ENCODE results near the gene ZNF575. TPM values are rescaled to one million over a fixed set of nuclear protein-coding genes. Genes with fewer than 3 reads are reported as not detected.
A peak's percentile ranks its signal among the peaks of the same experiment; 100 is the strongest.

The ZNF575 gene
- 0.27 and 0.61 TPM in 2 replicates for total RNA-seq (2013; cell fraction: nucleolus; rRNA removed)
- total RNA-seq (2014; rRNA removed) (0.44 and 0.96 TPM in 2 replicates), total RNA-seq (2014; rRNA removed; fragmentation: Illumina TruSeq; extraction: Trizol) (0.23 and 0.36 TPM in 2 replicates), total RNA-seq (2021) (1.2 and 2.2 TPM in 2 replicates), polyA plus RNA-seq (2011; rRNA removed) (0.10 and 0.18 TPM in 2 replicates), polyA plus RNA-seq (2014; fragmentation: Illumina TruSeq; extraction: Trizol) (0.10 and 0.54 TPM in 2 replicates), polyA plus RNA-seq (2014; fragmentation: Nextera tagmentation; extraction: Ambion mirVana) (under 1 TPM; 0.23 to 0.35 TPM), polyA plus RNA-seq (2014; rRNA removed) (1.3 and 1.4 TPM in 2 replicates), polyA plus RNA-seq (2016; fragmentation: Nextera tagmentation; extraction: Ambion mirVana) (1 to 10 TPM; 1.6 to 2.8 TPM), polyA minus RNA-seq (2011; rRNA and poly(A)+ RNA removed) (0.22 and 0.57 TPM in 2 replicates), Bru-seq, nascent RNA (percentile 35 among the genes with signal in this experiment), BruChase-seq, experiment 1, labeled RNA remaining after a 6-hour chase (percentile 29 among the genes with signal in this experiment), BruChase-seq, experiment 2, labeled RNA remaining after a 2-hour chase (percentile 24 among the genes with signal in this experiment)
- 0.28 TPM for polyA plus RNA-seq (2011; ENCODE audit: low read depth)
- polyA plus RNA-seq (2011; cell fraction: cytosol; rRNA removed) = 0.37 and 0.45 TPM in 2 replicates
- 1.3 and 1.4 TPM in 2 replicates for polyA plus RNA-seq (2011; cell fraction: nucleus; rRNA removed)
- polyA plus RNA-seq (2012) = 2.1 and 2.8 TPM in 2 replicates
- 0.94 and 1.7 TPM in 2 replicates for polyA minus RNA-seq (2011; cell fraction: cytosol; rRNA and poly(A)+ RNA removed)
- polyA minus RNA-seq (2011; cell fraction: nucleus; rRNA and poly(A)+ RNA removed) = 1.2 and 1.9 TPM in 2 replicates
- long read RNA-seq, experiment 1 = 0 reads
- long read RNA-seq, experiment 2 = 0 reads

DNA sequence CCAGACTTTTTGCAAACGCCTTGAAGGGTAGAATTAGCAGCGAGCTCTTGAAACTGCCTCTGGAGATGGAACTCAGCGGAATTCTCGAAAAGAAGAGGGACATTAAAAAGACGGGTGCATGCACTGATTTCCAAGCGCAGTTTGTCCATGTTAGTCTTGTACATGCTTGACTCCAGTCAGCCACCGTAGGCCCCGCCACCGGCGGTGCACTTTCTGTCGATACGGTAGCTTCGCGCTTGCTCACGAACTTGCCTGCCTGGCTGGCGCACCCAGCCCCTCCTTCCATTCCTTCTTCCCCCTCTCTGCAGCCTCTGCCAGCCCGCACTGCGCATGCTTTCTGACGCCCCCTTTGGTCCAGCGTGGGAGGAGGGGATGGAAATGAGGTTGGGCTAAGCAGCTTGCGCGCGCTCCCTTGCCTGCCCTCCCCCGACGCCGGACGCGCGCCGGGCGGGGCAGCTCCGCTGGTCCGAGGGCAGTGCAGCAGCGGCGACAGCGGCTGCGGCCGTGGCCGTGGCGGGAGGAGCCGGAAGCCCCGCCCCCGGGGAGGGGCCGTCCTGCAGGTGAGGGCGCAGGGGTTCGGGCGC lies at the start of gene ZNF575:
Gene ZNF575 (plus strand): TSS at position 227 of the 584 bp plus-strand sequence. CDS start 1,235 bp downstream, outside the sequence.
- FAIRE-seq = peak; percentile 94
- no peak for TF ChIP-seq NR2C2 (IDR thresholded peaks at IDR 0.05; ENCODE audit: borderline replicate concordance, control insufficient read depth, insufficient read length, low read depth)
- no peak for TF ChIP-seq FOS (IDR thresholded peaks at IDR 0.05; ENCODE audit: borderline replicate concordance, extremely low read depth, insufficient read length)
- TF ChIP-seq MYC (IDR thresholded peaks at IDR 0.05; ENCODE audit: insufficient read depth, insufficient read length, insufficient replicate concordance, low read length, severe bottlenecking) = no peak
- TF ChIP-seq BCL11A (IDR thresholded peaks at IDR 0.05; ENCODE audit: low read depth, low read length) = no peak
- peak; percentile 76; the same call in 1 of the 2 replicates for TF ChIP-seq ZNF207 (IDR thresholded peaks at IDR 0.05; ENCODE audit: borderline replicate concordance)
- TF ChIP-seq SP1 (IDR thresholded peaks at IDR 0.05; ENCODE audit: low read depth, low read length) = no peak
- TF ChIP-seq PML (IDR thresholded peaks at IDR 0.05; ENCODE audit: low read length) = peak; percentile 79; the same call in 1 of the 2 replicates
- TF ChIP-seq POLR2A (IDR thresholded peaks at IDR 0.05; ENCODE audit: low read depth, low read length) = peak; percentile 68
- TF ChIP-seq, protein P1, sequence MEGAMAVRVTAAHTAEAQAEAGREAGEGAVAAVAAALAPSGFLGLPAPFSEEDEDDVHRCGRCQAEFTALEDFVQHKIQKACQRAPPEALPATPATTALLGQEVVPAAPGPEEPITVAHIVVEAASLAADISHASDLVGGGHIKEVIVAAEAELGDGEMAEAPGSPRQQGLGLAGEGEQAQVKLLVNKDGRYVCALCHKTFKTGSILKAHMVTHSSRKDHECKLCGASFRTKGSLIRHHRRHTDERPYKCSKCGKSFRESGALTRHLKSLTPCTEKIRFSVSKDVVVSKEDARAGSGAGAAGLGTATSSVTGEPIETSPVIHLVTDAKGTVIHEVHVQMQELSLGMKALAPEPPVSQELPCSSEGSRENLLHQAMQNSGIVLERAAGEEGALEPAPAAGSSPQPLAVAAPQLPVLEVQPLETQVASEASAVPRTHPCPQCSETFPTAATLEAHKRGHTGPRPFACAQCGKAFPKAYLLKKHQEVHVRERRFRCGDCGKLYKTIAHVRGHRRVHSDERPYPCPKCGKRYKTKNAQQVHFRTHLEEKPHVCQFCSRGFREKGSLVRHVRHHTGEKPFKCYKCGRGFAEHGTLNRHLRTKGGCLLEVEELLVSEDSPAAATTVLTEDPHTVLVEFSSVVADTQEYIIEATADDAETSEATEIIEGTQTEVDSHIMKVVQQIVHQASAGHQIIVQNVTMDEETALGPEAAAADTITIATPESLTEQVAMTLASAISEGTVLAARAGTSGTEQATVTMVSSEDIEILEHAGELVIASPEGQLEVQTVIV (IDR thresholded peaks at IDR 0.05; ENCODE audit: borderline replicate concordance, partially characterized antibody) = no peak
- TF ChIP-seq NR2C1 (IDR thresholded peaks at IDR 0.05) = peak; percentile 2; the same call in 1 of the 2 replicates
- TF ChIP-seq POU2F2 (IDR thresholded peaks at IDR 0.05; ENCODE audit: borderline replicate concordance, low read depth, low read length) = peak; percentile 29; the same call in 1 of the 3 replicates
- peak; percentile 30 to 49; a peak in 1 of 4 replicates for TF ChIP-seq BHLHE40 (IDR thresholded peaks at IDR 0.05; ENCODE audit: borderline replicate concordance in 1 of 2, low read depth in 2 of 2, low read length in 1 of 2)
- peak; percentile 65; the same call in 1 of the 2 replicates for TF ChIP-seq CREM (IDR thresholded peaks at IDR 0.05; ENCODE audit: low read depth)
- TF ChIP-seq, protein P2, sequence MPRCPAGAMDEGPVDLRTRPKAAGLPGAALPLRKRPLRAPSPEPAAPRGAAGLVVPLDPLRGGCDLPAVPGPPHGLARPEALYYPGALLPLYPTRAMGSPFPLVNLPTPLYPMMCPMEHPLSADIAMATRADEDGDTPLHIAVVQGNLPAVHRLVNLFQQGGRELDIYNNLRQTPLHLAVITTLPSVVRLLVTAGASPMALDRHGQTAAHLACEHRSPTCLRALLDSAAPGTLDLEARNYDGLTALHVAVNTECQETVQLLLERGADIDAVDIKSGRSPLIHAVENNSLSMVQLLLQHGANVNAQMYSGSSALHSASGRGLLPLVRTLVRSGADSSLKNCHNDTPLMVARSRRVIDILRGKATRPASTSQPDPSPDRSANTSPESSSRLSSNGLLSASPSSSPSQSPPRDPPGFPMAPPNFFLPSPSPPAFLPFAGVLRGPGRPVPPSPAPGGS (IDR thresholded peaks at IDR 0.05; ENCODE audit: borderline replicate concordance, insufficient read depth, low read depth, low read length, poor library complexity, severe bottlenecking) = peak; percentile 56
- peak; percentile 43; the same call in 1 of the 2 replicates for TF ChIP-seq SIN3A (IDR thresholded peaks at IDR 0.05; ENCODE audit: low read depth, low read length)
- peak; percentile 41; the same call in 1 of the 2 replicates for TF ChIP-seq POLR2AphosphoS5 (IDR thresholded peaks at IDR 0.05; ENCODE audit: low read length)

More for the DNA sequence above, at the start of gene ZNF575:
- Histone ChIP-seq H3K27me3 (replicated peaks in 1 of 2; ENCODE audit: control insufficient read depth in 2 of 2, insufficient read depth in 2 of 2, low read length in 1 of 2) (no peaks in the 10 kb centered on the region), H2AFZ (ENCODE audit: control insufficient read depth, low read depth, low read length) (peak within 1 kb of the TSS; percentile 92), H3K36me3 (ENCODE audit: control insufficient read depth in 2 of 2, insufficient read depth in 2 of 2, low read length in 1 of 2) (no peaks in the 10 kb centered on the region), H3K9ac (ENCODE audit: control insufficient read depth, insufficient read depth, low read length) (peak within 1 kb of the TSS; percentile 56), H3K27ac (ENCODE audit: control insufficient read depth, insufficient read depth) (peak within 1 kb of the TSS; percentile 37), H4K20me1 (ENCODE audit: control insufficient read depth, insufficient read depth) (no peaks in the 10 kb centered on the region), H3K4me3 (peak within 1 kb of the TSS; percentile 74), H3K9me3 (replicated peaks; ENCODE audit: control insufficient read depth, insufficient read depth, low read length) (no peaks in the 10 kb centered on the region), H3K79me2 (ENCODE audit: control insufficient read depth, insufficient read depth, low read length) (no peaks in the 10 kb centered on the region), H3K4me1 (ENCODE audit: control insufficient read depth, insufficient read depth, low read length) (peaks cover 8% of the 10 kb centered on the region; the same call in 1 of the 2 replicates), H3K4me2 (ENCODE audit: control insufficient read depth, insufficient read depth) (peak within 1 kb of the TSS; percentile 81)
- BruUV-seq (replicated peaks) = no TSS peak
- in situ Hi-C loops (cut with MboI) = no loop called here
- DNase-seq (ENCODE audit: low read depth, low spot score) (peak; percentile 91), ATAC-seq (peak; percentile 88)
- CTCF ChIA-PET = interaction anchor here (0.8 to 3.9 kb wide), 9 partner anchors 8 to 135 kb away, joined by 3 to 26 read pairs (median 4); no protein-coding TSS in a partner anchor
- intact Hi-C loops (cut with micrococcal nuclease; ENCODE audit: unreplicated experiment) = loop anchor here (2.0 kb wide), 1 partner anchor 64 kb away; the partner anchor contains the start of genes IRGQ and ZNF576
- POLR2A ChIA-PET = interaction anchor here (0.5 to 2.9 kb wide), 15 partner anchors 8 to 137 kb away, joined by 3 to 16 read pairs (median 4); partner anchors contain the start of genes IRGQ, PHLDB3, PINLYP and PLAUR
- under 1% methylated on average over 47 of the region's 47 CpGs for WGBS (ENCODE audit: insufficient coverage, insufficient replicate concordance, low lambda C conversion rate, missing lambda C conversion rate)
- SMC1A ChIA-PET (ENCODE audit: uncharacterized antibody, unreplicated experiment) = interaction anchor here (1.0 to 2.2 kb wide), 7 partner anchors 15 to 86 kb away, joined by 3 to 7 read pairs (median 5); partner anchors contain the start of genes IRGQ, XRCC1 and ZNF576
- RAD21 ChIA-PET (ENCODE audit: unreplicated experiment) = interaction anchor here (0.7 to 2.4 kb wide), 9 partner anchors 8 to 135 kb away, joined by 3 to 18 read pairs (median 5); partner anchors contain the start of genes IRGQ and ZNF576

Measured in GM12878 (cell line).